ENCODE results near the gene RSRC2. TPM values are rescaled to one million over a fixed set of nuclear protein-coding genes. Genes with fewer than 3 reads are reported as not detected.

RSRC2 gene
- total RNA-seq, 1 donor from 2014 or later, result 50.7 TPM

GRCh38 chr12:122458105-122459035 lies 68.4 kb downstream of the RSRC2 start:
- TF ChIP-seq, protein P1, sequence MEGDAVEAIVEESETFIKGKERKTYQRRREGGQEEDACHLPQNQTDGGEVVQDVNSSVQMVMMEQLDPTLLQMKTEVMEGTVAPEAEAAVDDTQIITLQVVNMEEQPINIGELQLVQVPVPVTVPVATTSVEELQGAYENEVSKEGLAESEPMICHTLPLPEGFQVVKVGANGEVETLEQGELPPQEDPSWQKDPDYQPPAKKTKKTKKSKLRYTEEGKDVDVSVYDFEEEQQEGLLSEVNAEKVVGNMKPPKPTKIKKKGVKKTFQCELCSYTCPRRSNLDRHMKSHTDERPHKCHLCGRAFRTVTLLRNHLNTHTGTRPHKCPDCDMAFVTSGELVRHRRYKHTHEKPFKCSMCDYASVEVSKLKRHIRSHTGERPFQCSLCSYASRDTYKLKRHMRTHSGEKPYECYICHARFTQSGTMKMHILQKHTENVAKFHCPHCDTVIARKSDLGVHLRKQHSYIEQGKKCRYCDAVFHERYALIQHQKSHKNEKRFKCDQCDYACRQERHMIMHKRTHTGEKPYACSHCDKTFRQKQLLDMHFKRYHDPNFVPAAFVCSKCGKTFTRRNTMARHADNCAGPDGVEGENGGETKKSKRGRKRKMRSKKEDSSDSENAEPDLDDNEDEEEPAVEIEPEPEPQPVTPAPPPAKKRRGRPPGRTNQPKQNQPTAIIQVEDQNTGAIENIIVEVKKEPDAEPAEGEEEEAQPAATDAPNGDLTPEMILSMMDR (IDR thresholded peaks at IDR 0.05), result no peak
- H3K27me3 Mint-ChIP-seq (ENCODE audit: low read depth), result no peaks in the 10 kb centered on the region
- H3K4me3 Mint-ChIP-seq (ENCODE audit: unreplicated experiment), result no peak overlapping the region
- H3K4me1 Mint-ChIP-seq (ENCODE audit: low read depth), result peaks cover 4% of the 10 kb centered on the region
- H3K9me3 Mint-ChIP-seq (ENCODE audit: low read depth), result no peaks in the 10 kb centered on the region
- no peak overlapping the region for H3K27ac Mint-ChIP-seq (ENCODE audit: unreplicated experiment)
- no peaks in the 10 kb centered on the region for H3K36me3 Mint-ChIP-seq (ENCODE audit: low read depth)
- DNase-seq (ENCODE audit: low spot score), result no peak

DNA sequence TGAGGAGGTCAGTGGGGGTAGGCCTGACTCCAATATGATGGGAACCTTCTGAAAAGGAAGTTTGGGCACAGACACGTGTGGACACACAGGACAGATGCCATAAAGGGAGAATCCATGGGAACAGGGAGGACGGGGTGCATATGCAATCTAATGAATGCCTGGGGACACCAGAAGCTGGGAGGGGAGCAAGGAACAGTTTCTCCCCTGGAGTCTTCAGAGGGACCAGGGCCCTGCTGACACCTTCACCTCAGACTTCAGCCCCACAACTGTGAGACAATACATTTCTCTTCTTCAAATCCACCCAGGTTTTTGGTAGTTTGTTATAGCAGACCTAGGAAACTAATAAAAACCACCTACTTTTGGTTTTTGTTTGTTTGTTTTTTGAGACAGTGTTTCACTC lies 69.1 kb downstream of the RSRC2 start:
- DNase-seq (ENCODE audit: low spot score), result no peak
- H3K4me3 Mint-ChIP-seq (ENCODE audit: unreplicated experiment), result no peak overlapping the region
- no peaks in the 10 kb centered on the region for H3K36me3 Mint-ChIP-seq (ENCODE audit: low read depth)
- no peak overlapping the region for H3K27ac Mint-ChIP-seq (ENCODE audit: unreplicated experiment)
- peaks cover 4% of the 10 kb centered on the region for H3K4me1 Mint-ChIP-seq (ENCODE audit: low read depth)
- TF ChIP-seq, protein P1 (IDR thresholded peaks at IDR 0.05), result no peak
- no peaks in the 10 kb centered on the region for H3K9me3 Mint-ChIP-seq (ENCODE audit: low read depth)
- H3K27me3 Mint-ChIP-seq (ENCODE audit: low read depth), result no peaks in the 10 kb centered on the region

DNA sequence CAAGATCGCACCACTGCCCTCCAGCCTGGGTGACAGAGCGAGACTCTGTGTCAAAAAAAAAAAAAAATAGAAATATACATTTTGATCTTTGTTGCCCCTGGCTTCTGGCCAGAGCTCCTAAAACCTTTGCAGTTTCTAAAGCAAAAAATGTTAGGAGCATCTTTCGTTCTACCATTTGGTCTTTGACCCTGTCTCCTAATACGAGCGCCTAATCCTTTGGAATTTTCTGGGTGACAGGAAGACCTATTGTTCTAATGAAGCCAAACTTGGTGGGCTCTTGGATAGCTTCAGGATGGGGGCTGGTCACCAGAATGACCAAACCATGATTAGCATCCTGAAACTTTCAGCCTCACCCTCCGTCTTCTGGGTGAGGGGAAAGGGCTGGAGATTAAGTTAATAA lies 72.0 kb downstream of the RSRC2 start:
- H3K9me3 Mint-ChIP-seq (ENCODE audit: low read depth), result no peaks in the 10 kb centered on the region
- no peaks in the 10 kb centered on the region for H3K36me3 Mint-ChIP-seq (ENCODE audit: low read depth)
- TF ChIP-seq, protein P1 (IDR thresholded peaks at IDR 0.05), result no peak
- H3K27me3 Mint-ChIP-seq (ENCODE audit: low read depth), result no peaks in the 10 kb centered on the region
- no peak for DNase-seq (ENCODE audit: low spot score)
- H3K4me3 Mint-ChIP-seq (ENCODE audit: unreplicated experiment), result no peak overlapping the region
- H3K27ac Mint-ChIP-seq (ENCODE audit: unreplicated experiment), result no peak overlapping the region
- peaks cover 4% of the 10 kb centered on the region for H3K4me1 Mint-ChIP-seq (ENCODE audit: low read depth)

- no peak overlapping the region for H3K27ac Mint-ChIP-seq (ENCODE audit: unreplicated experiment)
- no peaks in the 10 kb centered on the region for H3K36me3 Mint-ChIP-seq (ENCODE audit: low read depth)
- TF ChIP-seq, protein P1 (IDR thresholded peaks at IDR 0.05), result no peak
- no peak overlapping the region for H3K4me3 Mint-ChIP-seq (ENCODE audit: unreplicated experiment)
- DNase-seq (ENCODE audit: low spot score), result no peak
- H3K27me3 Mint-ChIP-seq (ENCODE audit: low read depth), result no peaks in the 10 kb centered on the region
- no peaks in the 10 kb centered on the region for H3K9me3 Mint-ChIP-seq (ENCODE audit: low read depth)
- peaks cover 4% of the 10 kb centered on the region for H3K4me1 Mint-ChIP-seq (ENCODE audit: low read depth)
Observed at GRCh38 chr12:122454250-122454721, 72.5 kb downstream of the RSRC2 start.

Other genes starting within 250 kb of the RSRC2 start
- gene CLIP1, start 104.3 kb downstream of the RSRC2 start, total RNA-seq, result 74.1 to 101 TPM (median 94.7 TPM) in 3 replicates
- 16.8 to 21.8 TPM (median 20.2 TPM) in 3 replicates for gene ZCCHC8, start 26.0 kb downstream of the RSRC2 start, total RNA-seq
- 9.2 to 22.6 TPM (median 11.8 TPM) in 3 replicates for gene KNTC1, start 313 bp upstream of the RSRC2 start, total RNA-seq
- not detected in 3 replicates for gene HCAR2, start 176.4 kb upstream of the RSRC2 start, total RNA-seq
- gene HCAR3, start 189.9 kb upstream of the RSRC2 start, total RNA-seq, result not detected in 3 replicates
- not detected in 3 replicates for gene HCAR1, start 203.9 kb upstream of the RSRC2 start, total RNA-seq
- 46.3 to 57.6 TPM (median 49.6 TPM) in 3 replicates for gene DENR, start 225.9 kb upstream of the RSRC2 start, total RNA-seq
- 0.30 to 0.63 TPM (median 0.62 TPM) in 3 replicates for gene CCDC62, start 247.6 kb upstream of the RSRC2 start, total RNA-seq

Data from chondrocyte (in vitro differentiated cells).